HG02623 (cell line): ENCODE data around the gene MPO.

Experiments used
- ATAC-seq: cut with Tn5 transposase; IDR thresholded peaks from one replicate; pipeline ENCODE4 v1.9.1; 2021; ENCODE audit warnings: moderate library complexity; ENCODE audit not compliant: unreplicated experiment

The MPO gene

DNA sequence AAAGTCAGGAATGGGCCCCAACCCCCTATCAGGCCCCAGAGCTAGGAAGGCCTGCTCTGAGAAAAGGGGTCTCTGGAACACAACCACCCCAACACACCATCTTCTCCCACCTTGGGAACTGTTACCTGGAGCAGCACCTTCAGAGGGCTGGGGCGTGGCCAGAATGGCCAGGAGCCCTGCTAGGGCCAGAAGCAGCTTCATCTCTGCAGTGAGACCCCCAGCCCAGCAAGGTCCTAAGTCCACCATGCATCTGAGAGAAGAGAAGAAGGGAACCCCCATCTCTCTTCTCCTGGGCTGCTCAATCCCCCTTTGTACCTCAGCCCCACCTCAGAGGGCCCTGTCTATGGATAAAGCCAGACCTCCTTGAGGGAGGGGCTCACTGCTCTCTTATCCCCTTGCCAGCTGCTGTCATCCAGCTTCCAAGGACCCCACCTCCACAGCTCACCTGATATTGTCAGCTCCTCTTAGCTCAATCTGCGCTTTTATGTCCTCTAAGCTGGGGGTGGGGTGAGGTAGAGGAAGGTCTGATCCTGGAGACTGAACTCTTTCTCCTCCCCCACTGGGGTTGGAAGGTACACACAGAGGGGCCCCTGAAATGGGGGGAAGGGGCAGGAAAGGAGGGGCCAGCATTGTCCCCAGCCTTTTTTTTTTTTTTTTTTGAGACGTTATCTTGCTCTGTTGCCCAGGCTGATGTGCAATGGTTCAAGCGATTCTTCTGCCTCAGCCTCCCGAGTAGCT, at the start of gene MPO:
MPO (minus strand) TSS at position 456 of the 738 bp plus-strand sequence; CDS start at position 279, 177 bp downstream.
- ATAC-seq: no peak

DNA sequence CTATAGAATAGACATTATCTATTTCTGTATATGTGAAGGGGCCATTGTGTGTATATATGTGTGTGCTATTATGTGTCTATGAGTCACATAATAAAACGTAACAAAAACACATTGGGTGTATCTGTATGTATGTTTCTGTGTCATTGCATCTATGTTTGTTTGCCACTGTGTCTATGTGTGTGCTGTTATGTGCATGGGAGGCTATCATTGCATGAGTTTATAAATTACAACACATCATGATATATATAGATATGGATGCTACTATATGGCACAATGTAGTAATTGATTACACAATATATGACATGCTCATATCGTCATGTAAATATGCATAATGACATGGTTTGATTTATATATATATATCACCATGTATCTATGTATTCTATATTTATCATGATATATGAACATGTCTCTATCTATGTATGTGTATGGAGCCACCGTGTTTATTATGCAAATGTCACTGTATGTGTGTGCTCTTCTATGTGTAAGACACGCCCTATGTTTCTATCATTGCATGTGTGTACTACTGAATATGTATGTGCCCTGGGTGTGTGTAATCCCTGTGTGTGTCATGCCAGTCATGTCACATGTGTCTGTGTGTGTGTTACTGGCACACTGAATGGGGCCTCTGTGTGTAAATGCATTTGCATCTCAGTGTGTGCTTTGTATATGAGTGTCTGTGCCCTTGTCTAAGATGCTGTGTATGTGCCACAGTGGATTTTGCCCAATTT, 49.2 kb upstream of the MPO start:
- peak; percentile 7 for ATAC-seq

DNA sequence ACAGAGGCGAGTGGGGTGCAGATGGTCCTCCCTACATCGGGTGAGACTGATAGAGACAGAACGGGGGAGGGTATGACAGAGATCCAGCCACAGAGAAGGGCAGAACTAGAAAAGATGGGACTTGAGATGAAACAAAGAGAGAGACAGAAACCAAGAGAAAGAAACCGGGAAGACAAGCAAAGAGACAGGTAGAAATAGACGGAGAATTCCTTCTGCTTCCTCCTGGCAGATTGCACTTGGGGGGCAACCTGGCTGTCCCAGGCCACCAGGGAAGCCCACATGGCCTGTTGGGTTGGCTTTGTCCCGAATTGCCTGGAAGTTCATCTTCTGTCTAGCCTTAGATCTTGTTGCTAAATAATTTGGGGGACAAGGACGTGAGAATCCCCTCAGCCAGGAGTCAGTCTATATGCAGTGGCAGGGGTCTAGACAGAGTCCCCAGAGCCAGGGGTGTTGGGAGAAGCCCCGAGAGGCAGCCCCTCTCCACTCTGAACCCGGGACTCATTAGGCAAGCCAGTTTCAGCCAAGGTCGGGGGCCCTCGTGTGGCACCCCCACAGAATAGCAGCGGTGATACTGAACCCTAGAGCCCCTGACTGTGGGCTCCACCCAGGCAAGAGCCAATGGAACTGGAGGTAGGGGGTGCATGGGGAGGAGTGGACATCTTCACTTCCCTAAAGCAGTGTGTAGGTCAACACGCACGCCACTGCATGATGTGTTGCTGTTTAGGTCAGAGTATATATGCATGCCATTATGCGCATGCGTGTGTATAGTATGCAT, 48.5 kb upstream of the MPO start:
- peak; percentile 34 for ATAC-seq

GRCh38 chr17:58328195-58329034, 47.7 kb upstream of the MPO start, which contains the start of gene TSPOAP1:
TSS of gene TSPOAP1 (minus strand) at chr17:58328795. CDS start at chr17:58327920, 875 bp downstream.
- peak; percentile 11 for ATAC-seq

GRCh38 chr17:58327363-58328194, 46.8 kb upstream of the MPO start:
- no peak for ATAC-seq

- ATAC-seq: no peak
Observed at GRCh38 chr17:58326609-58327362, 46.1 kb upstream of the MPO start.

GRCh38 chr17:58325976-58326468, 45.3 kb upstream of the MPO start:
- no peak for ATAC-seq

DNA sequence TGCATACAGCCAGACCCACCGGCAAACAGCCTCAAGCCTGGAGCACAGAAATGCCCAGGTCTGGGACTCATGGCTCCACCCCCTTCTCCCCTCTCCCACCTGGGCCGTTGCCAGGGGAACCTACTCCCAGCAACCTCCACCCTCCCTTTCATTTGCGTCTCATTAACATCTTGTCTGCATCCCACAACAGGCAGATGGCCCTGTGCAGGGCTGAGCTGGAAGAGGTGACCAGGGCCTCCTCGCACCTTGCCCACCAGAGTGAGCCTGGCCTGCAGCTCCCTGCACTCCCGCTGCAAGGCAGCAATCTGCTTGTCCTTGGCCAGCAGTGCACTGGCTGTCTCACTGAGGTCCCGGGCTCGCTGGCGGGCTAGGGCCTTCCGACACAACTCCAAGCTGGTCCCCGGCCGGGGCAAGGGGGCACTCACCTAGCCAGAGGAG, 44.6 kb upstream of the MPO start:
- no peak for ATAC-seq

DNA sequence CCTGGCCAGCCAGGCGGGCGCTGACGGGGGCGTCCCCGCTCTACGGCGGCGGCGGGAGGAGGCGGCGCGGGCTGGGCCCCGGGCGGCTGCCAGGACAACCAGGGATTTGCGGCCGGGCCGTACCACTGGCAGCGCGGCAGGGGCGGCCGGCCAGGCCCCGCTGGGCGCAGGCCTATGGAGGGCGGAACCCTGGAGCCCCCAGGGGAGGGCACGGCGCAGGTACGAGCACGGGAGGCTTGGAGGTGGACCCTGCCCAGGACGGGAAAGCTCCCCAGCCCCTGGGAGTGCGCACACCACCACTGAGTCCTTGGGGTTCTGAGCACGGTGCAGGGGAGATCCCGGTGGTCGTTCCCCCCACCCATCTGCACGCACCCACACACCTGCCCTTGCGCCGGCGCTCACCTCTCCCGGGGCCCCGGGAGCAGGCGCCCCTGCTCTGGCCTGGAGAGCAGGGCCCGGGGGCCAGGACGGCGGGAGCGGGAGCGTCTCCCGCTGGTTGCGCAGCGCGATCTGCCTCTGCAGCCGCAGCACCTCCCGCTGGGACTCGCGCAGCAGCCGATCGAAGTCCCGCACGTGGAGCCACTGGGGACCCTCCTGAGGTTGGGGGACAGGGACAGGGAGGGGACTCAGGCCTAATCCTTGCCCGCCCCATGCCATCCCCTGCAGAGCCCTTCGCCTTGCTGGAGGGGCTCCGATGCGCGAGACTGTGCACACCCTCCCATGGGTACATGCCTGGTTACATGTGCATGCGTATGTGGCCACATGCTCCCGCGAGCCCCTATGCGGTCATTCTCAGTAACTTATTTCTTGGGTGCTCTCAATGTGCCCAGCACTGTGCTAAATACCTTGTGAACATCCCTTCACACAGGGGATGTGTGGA, 43.9 kb upstream of the MPO start:
- no peak for ATAC-seq

- no peak for ATAC-seq
Observed at GRCh38 chr17:58324056-58324408, 43.3 kb upstream of the MPO start.

GRCh38 chr17:58323366-58324055, 42.8 kb upstream of the MPO start:
- ATAC-seq: no peak

DNA sequence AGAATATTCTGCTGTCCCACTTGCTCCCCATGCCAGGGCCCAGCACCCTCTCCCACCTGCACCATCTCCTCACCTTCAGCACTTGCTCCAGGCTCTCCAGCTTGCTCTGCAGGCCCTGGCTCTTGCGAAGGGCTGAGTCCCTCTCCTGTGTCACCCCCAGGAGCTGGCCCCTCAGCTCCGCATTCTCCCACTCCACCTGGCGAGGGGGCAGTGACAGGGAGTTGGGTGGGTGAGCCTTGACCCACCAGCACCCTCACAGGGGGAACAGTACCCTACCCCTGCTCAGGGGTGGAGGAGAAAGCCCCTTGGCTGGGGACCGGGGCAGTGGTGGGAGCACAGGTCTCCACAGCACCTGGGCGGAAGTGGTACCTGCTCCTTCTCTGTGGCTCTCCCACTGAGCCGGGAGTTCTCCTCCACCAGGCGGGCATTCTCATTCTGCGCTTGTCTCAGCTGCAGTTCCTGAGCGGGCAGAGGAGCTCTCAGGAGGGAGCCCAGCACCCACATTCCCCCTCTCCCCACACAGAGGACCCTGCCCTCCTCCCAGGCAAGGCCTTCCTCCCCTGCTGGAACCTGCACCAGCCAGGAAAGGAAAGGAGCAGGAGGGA, 41.9 kb upstream of the MPO start:
- no peak for ATAC-seq

DNA sequence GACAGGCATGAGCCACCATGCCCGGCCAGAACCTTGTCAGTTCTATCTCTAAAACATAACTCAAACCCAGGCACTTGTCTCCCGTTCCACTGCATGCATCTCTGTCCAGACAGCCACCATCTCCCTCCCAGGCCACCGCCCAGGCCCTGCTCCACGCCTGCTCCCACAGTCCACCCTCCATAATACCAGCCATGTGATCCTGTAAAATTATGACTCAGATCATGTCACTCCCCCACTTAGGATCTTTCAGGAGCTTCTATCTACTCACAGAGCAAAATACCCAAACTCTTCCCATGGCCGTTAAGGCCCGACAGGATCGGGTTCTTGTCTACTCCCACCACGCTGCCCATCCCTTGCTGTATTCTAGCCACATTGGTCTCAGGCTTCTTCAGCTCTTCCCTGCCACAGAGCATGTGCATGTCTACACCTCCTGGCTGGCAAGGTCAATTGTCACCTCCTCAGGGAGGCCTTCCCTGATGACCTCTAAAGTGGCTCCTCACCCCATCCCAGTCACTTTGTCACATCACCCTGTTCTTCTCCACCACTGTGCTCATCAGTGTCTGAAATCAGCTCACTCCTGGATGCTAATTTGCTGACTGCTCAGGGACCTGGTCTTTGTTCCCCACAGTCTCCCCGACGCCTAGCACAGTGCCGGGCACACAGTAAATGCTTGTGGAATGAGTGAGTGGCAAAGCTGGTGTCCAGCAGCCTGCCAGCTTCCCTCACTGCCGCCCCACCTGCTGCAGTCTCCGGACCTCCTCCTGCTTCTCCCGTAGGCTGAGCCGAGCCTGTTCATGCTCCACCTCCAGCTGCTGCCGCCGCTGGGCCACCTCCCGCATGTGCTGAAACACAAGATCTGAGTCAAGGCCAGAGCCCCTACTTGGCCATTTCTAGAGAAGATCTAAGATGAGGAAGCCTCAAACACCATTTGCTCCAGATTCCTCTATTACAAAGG, 41.1 kb upstream of the MPO start:
- no peak for ATAC-seq

GRCh38 chr17:58320570-58321323, 40.0 kb upstream of the MPO start:
- ATAC-seq: no peak

DNA sequence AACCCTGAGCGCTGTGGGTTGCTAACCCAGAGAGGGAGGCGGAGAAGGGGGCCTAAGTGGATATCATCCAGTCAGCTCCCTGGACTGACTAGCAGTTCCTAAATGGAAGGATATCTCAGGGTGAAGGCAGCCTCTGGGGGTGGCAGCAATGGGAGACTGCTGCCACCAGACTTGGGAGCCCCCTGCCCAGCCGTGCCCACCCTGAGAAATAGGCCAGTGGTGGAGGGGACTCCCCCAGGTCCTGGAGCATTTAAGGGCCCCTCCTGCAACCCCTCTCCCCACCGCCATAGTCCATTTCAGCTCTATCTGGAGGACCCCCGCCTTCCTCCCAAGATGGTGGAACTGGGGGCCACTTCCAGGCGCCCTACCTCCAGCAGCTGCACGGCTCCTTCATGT, 39.4 kb upstream of the MPO start:
- ATAC-seq: no peak
